Measurements from ENCODE around the gene SERINC3.

DNA sequence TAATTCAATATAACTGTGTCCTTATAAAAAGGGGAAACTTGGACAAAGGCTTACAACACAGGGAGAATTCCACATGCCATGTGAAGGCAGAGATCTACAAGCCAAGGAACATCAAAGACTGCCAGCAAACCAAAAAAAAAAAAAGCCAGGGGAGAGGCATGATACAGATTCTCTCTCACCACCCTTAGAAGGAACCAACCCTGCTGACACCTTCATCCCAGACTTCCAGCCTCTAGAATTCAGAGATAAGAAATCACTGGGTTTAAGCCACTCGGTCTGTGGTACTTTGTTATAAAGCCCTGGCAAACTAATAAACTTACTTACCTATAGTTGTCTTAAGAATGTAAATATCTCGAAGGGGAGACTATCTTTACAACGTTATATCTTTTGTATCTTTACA is 4.4 kb downstream of the SERINC3 start:
- TF ChIP-seq, protein P1, sequence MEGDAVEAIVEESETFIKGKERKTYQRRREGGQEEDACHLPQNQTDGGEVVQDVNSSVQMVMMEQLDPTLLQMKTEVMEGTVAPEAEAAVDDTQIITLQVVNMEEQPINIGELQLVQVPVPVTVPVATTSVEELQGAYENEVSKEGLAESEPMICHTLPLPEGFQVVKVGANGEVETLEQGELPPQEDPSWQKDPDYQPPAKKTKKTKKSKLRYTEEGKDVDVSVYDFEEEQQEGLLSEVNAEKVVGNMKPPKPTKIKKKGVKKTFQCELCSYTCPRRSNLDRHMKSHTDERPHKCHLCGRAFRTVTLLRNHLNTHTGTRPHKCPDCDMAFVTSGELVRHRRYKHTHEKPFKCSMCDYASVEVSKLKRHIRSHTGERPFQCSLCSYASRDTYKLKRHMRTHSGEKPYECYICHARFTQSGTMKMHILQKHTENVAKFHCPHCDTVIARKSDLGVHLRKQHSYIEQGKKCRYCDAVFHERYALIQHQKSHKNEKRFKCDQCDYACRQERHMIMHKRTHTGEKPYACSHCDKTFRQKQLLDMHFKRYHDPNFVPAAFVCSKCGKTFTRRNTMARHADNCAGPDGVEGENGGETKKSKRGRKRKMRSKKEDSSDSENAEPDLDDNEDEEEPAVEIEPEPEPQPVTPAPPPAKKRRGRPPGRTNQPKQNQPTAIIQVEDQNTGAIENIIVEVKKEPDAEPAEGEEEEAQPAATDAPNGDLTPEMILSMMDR (IDR thresholded peaks at IDR 0.05) = no peak
- no peak for TF ChIP-seq POLR2A (IDR thresholded peaks at IDR 0.05)
